ENCODE measurements around the gene MAP2K3.

The MAP2K3 gene

GRCh38 chr17:21271454-21272183, 12.9 kb upstream of the MAP2K3 start:
- Histone ChIP-seq H3K79me2 (no peaks in the 10 kb centered on the region), H2AFZ (no peak overlapping the region), H3K4me3 (ENCODE audit: low read depth, low read length) (no peak overlapping the region), H3K4me2 (ENCODE audit: low read length) (no peak overlapping the region), H3K27ac (no peak overlapping the region), H3K36me3 (ENCODE audit: control insufficient read depth, insufficient read depth, low read length) (no peaks in the 10 kb centered on the region), H3K27me3 (ENCODE audit: control insufficient read depth, insufficient read depth, low read length) (no peaks in the 10 kb centered on the region), H3K4me1 (peaks cover 10% of the 10 kb centered on the region), H3K9ac (no peak overlapping the region), H3K9me3 (ENCODE audit: control insufficient read depth, low read length) (no peaks in the 10 kb centered on the region)
- no peak for TF ChIP-seq CTCF (IDR thresholded peaks at IDR 0.05)

- H3K36me3 ChIP-seq (ENCODE audit: control insufficient read depth, insufficient read depth, low read length): no peaks in the 10 kb centered on the region
- TF ChIP-seq CTCF (IDR thresholded peaks at IDR 0.05): no peak
- H3K79me2 ChIP-seq: no peaks in the 10 kb centered on the region
- no peak overlapping the region for H3K9ac ChIP-seq
- H3K4me2 ChIP-seq (ENCODE audit: low read length): no peak overlapping the region
- peaks cover 10% of the 10 kb centered on the region for H3K4me1 ChIP-seq
- no peak overlapping the region for H3K27ac ChIP-seq
- no peak overlapping the region for H2AFZ ChIP-seq
- no peaks in the 10 kb centered on the region for H3K9me3 ChIP-seq (ENCODE audit: control insufficient read depth, low read length)
- no peaks in the 10 kb centered on the region for H3K27me3 ChIP-seq (ENCODE audit: control insufficient read depth, insufficient read depth, low read length)
- H3K4me3 ChIP-seq (ENCODE audit: low read depth, low read length): no peak overlapping the region
Observed at GRCh38 chr17:21272250-21272649, 12.3 kb upstream of the MAP2K3 start.

- Histone ChIP-seq H2AFZ (no peak overlapping the region), H3K9ac (no peak overlapping the region), H3K79me2 (no peaks in the 10 kb centered on the region), H3K36me3 (ENCODE audit: control insufficient read depth, insufficient read depth, low read length) (no peaks in the 10 kb centered on the region), H3K27me3 (ENCODE audit: control insufficient read depth, insufficient read depth, low read length) (no peaks in the 10 kb centered on the region), H3K27ac (no peak overlapping the region), H3K4me3 (ENCODE audit: low read depth, low read length) (no peak overlapping the region), H3K4me2 (ENCODE audit: low read length) (no peak overlapping the region), H3K9me3 (ENCODE audit: control insufficient read depth, low read length) (no peaks in the 10 kb centered on the region), H3K4me1 (peaks cover 10% of the 10 kb centered on the region)
- no peak for TF ChIP-seq CTCF (IDR thresholded peaks at IDR 0.05)
Observed at GRCh38 chr17:21272881-21273792, 11.4 kb upstream of the MAP2K3 start.

DNA sequence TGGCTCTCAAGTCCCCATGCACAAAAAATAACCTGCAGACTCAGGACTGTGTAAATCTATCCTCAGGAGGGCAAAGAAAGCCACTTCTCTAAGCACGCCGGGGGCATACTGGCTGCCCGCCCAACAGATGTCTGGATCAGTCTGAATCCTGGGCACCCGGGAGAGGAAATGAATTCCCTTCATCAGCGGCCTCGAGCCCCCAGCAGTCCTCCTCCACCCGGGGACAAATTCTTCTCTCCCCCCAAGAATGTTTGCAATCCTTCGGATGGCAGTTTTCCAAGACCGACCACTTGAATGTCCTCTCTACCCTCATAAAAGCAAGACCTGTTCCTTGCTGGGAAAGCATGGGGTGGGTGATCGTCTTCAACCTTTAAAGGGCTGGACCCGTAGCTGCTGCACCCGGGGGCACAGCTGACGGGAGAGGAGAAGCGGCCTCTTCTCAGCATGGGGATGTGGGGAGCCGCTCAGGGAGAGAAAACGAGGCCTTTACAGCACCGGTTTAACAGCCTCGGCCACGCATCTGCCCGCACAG, 9.4 kb upstream of the MAP2K3 start:
- Histone ChIP-seq H3K9me3 (ENCODE audit: control insufficient read depth, low read length) (no peaks in the 10 kb centered on the region), H3K4me2 (ENCODE audit: low read length) (peak overlapping the region; percentile 77)
- no peak for TF ChIP-seq CTCF (IDR thresholded peaks at IDR 0.05)

More for the DNA sequence above, 9.4 kb upstream of the MAP2K3 start:
- Histone ChIP-seq H3K27me3 (ENCODE audit: control insufficient read depth, insufficient read depth, low read length) (no peaks in the 10 kb centered on the region), H3K9ac (peak overlapping the region; percentile 64), H3K27ac (no peak overlapping the region), H3K79me2 (peaks cover 2% of the 10 kb centered on the region), H3K4me3 (ENCODE audit: low read depth, low read length) (peak overlapping the region; percentile 69), H3K4me1 (peaks cover 10% of the 10 kb centered on the region), H2AFZ (peak overlapping the region; percentile 94), H3K36me3 (ENCODE audit: control insufficient read depth, insufficient read depth, low read length) (no peaks in the 10 kb centered on the region)
